H1 (cell line): ENCODE results near the gene DEGS2. TPM values are rescaled to one million over a fixed set of nuclear protein-coding genes. Genes with fewer than 3 reads are reported as not detected.

Experiments used
- CTCF ChIA-PET: fragments of 300-600 bp; sonication (Branson Sonifier 250); formaldehyde crosslinking; loops from one replicate; lab custom pipeline; 2021; ENCODE audit not compliant: partially characterized antibody; lab: Charles Lee
- POLR2A ChIA-PET: fragments of 300-600 bp; sonication (Branson Sonifier 250); formaldehyde crosslinking; loops from one replicate; lab custom pipeline; 2021; ENCODE audit warnings: inconsistent platforms; ENCODE audit not compliant: partially characterized antibody; lab: Charles Lee
- DNase-seq, 2 experiments: peaks; one replicate each; pipeline versions ENCODE4 v3.0.0 to v3.0.0-alpha.2; 2010 to 2022; ENCODE audit warnings: low spot score in 2 of 2, low read depth in 1 of 2, mixed read lengths in 1 of 2
- FAIRE-seq: peaks from 2 replicates; lab custom pipeline; 2011; peaks lifted over from hg19 to GRCh38; lab: Jason Lieb, UNC
- H2AFZ ChIP-seq: 2 replicates; pipeline ENCODE4 v1.8.1; 2012; ENCODE audit warnings: low read length, inconsistent platforms
- H2AK5ac ChIP-seq: 2 replicates; pipeline ENCODE4 v1.6.1; 2013; ENCODE audit warnings: low read depth, low read length
- H2BK120ac ChIP-seq: replicated peaks from 2 replicates; pipeline ENCODE3; 2013; ENCODE audit warnings: low read depth, low read length, inconsistent platforms
- H2BK12ac ChIP-seq: 2 replicates; pipeline ENCODE4 v1.6.1; 2013; ENCODE audit warnings: low read depth, low read length
- H2BK15ac ChIP-seq: 2 replicates; pipeline ENCODE4 v1.6.1; 2013; ENCODE audit warnings: low read length
- H2BK20ac ChIP-seq: 2 replicates; pipeline ENCODE4 v1.6.1; 2013; ENCODE audit warnings: low read length
- H2BK5ac ChIP-seq: 2 replicates; pipeline ENCODE4 v1.6.1; 2013; ENCODE audit warnings: low read depth, low read length
- H3K14ac ChIP-seq: 2 replicates; pipeline ENCODE4 v1.6.1; 2013; ENCODE audit warnings: inconsistent platforms; ENCODE audit not compliant: insufficient read length
- H3K18ac ChIP-seq: 2 replicates; pipeline ENCODE4 v1.6.1; 2013; ENCODE audit warnings: low read length; ENCODE audit errors: extremely low read depth
- H3K23ac ChIP-seq: 2 replicates; pipeline ENCODE4 v1.6.1; 2013; ENCODE audit warnings: inconsistent platforms; ENCODE audit not compliant: insufficient read length
- H3K23me2 ChIP-seq: 2 replicates; pipeline ENCODE4 v1.6.1; 2013; ENCODE audit warnings: low read depth, low read length
- H3K27ac ChIP-seq: 2 replicates; pipeline ENCODE4 v1.6.1; 2011; ENCODE audit warnings: low read depth, low read length, inconsistent platforms
- H3K27me3 ChIP-seq, 4 experiments: replicated peaks in 1 of 4; 1 replicate in 1 of 4; 2 replicates in 3 of 4; pipeline versions ENCODE4 v1.6.1 to v1.8.1; 2011 to 2013; ENCODE audit warnings: low read length in 3 of 4, mild to moderate bottlenecking in 3 of 4, inconsistent platforms in 2 of 4, mixed read lengths in 2 of 4, moderate library complexity in 1 of 4; ENCODE audit not compliant: control insufficient read depth in 3 of 4, insufficient read depth in 3 of 4; ENCODE audit errors: extremely low read depth in 1 of 4
- H3K36me3 ChIP-seq, 4 experiments: 2 replicates each; pipeline versions ENCODE4 v1.6.1 to v1.8.1; 2011 to 2013; ENCODE audit warnings: mild to moderate bottlenecking in 4 of 4, low read length in 3 of 4, moderate library complexity in 2 of 4, control low read depth in 1 of 4, inconsistent platforms in 1 of 4; ENCODE audit not compliant: insufficient read depth in 4 of 4, control insufficient read depth in 2 of 4
- H3K4ac ChIP-seq: replicated peaks from 2 replicates; pipeline ENCODE3; 2013; ENCODE audit warnings: low read length, low read depth, mixed read lengths, inconsistent platforms; ENCODE audit not compliant: insufficient read length
- H3K4me1 ChIP-seq, 4 experiments: replicated peaks in 1 of 4; 1 replicate in 1 of 4; 2 replicates in 3 of 4; pipeline versions ENCODE4 v1.6.1 to v1.8.1; 2011 to 2013; ENCODE audit warnings: low read length in 3 of 4, inconsistent platforms in 2 of 4, mixed read lengths in 1 of 4; ENCODE audit not compliant: insufficient read depth in 4 of 4, control insufficient read depth in 3 of 4
- H3K4me2 ChIP-seq, 2 experiments: 2 replicates each; pipeline versions ENCODE4 v1.6.1 to v1.8.1; 2011 to 2013; ENCODE audit warnings: low read depth in 2 of 2, low read length in 2 of 2, control low read depth in 1 of 2, inconsistent platforms in 1 of 2, mild to moderate bottlenecking in 1 of 2; ENCODE audit not compliant: insufficient read depth in 1 of 2
- H3K4me3 ChIP-seq, 4 experiments: fragments of 200-600, 300-600 bp in 1 of 4; sonication (generic), shearing (Covaris generic), sonication (Bioruptor Twin) in 1 of 4; 2 replicates each; pipeline versions ENCODE4 v1.5.1 to v1.8.1; 2011 to 2016; ENCODE audit warnings: low read length in 4 of 4, low read depth in 3 of 4, control low read depth in 2 of 4, inconsistent platforms in 2 of 4, mild to moderate bottlenecking in 2 of 4, mixed read lengths in 1 of 4, moderate library complexity in 1 of 4; ENCODE audit not compliant: insufficient read depth in 2 of 4; ENCODE audit errors: extremely low read depth in 1 of 4
- H3K56ac ChIP-seq: replicated peaks from 2 replicates; pipeline ENCODE3; 2013; ENCODE audit warnings: low read depth, mild to moderate bottlenecking, mixed read lengths, low read length, inconsistent platforms; ENCODE audit not compliant: insufficient read length
- H3K79me1 ChIP-seq: 2 replicates; pipeline ENCODE4 v1.6.1; 2013; ENCODE audit warnings: low read depth, low read length, control low read depth
- H3K79me2 ChIP-seq, 2 experiments: 2 replicates each; pipeline versions ENCODE4 v1.6.1 to v1.8.1; 2012 to 2013; ENCODE audit warnings: low read length in 2 of 2, mild to moderate bottlenecking in 2 of 2, inconsistent platforms in 1 of 2; ENCODE audit not compliant: insufficient read depth in 2 of 2, control insufficient read depth in 1 of 2
- H3K9ac ChIP-seq, 4 experiments: replicated peaks in 1 of 4; 1 replicate in 1 of 4; 2 replicates in 3 of 4; pipeline versions ENCODE4 v1.6.1 to v1.8.1; 2011 to 2013; ENCODE audit warnings: low read depth in 3 of 4, low read length in 3 of 4, control low read depth in 2 of 4, mild to moderate bottlenecking in 2 of 4, moderate library complexity in 2 of 4, inconsistent platforms in 1 of 4; ENCODE audit errors: extremely low read depth in 1 of 4
- H3K9me3 ChIP-seq, 2 experiments: 2 replicates each; pipeline versions ENCODE4 v1.6.1 to v1.8.1; 2012 to 2013; ENCODE audit warnings: mild to moderate bottlenecking in 2 of 2, moderate library complexity in 2 of 2, control low read depth in 1 of 2, inconsistent platforms in 1 of 2, low read depth in 1 of 2, low read length in 1 of 2, mixed read lengths in 1 of 2; ENCODE audit not compliant: insufficient read depth in 2 of 2
- H4K20me1 ChIP-seq, 2 experiments: replicated peaks in 1 of 2; 2 replicates each; pipeline versions ENCODE3 to v1.8.1; 2011 to 2013; ENCODE audit warnings: inconsistent platforms in 2 of 2, low read length in 2 of 2, mild to moderate bottlenecking in 1 of 2; ENCODE audit not compliant: insufficient read depth in 2 of 2, control insufficient read depth in 1 of 2
- H4K5ac ChIP-seq: 2 replicates; pipeline ENCODE4 v1.6.1; 2013; ENCODE audit warnings: low read length, low read depth, mixed read lengths, inconsistent platforms; ENCODE audit not compliant: insufficient read length
- H4K8ac ChIP-seq: 2 replicates; pipeline ENCODE4 v1.8.0; 2013; ENCODE audit warnings: mild to moderate bottlenecking, moderate library complexity, low read length, inconsistent platforms; ENCODE audit not compliant: insufficient read depth; ENCODE audit errors: extremely low read depth
- H4K91ac ChIP-seq: replicated peaks from 2 replicates; pipeline ENCODE3; 2013; ENCODE audit warnings: low read length, mixed read lengths, inconsistent platforms; ENCODE audit not compliant: insufficient read length
- CREB1 ChIP-seq: IDR thresholded peaks from 2 replicates; pipeline ENCODE4 v1.6.1; 2012; ENCODE audit warnings: inconsistent platforms
- EP300 ChIP-seq, 2 experiments: IDR thresholded peaks; 1 replicate in 1 of 2; 2 replicates in 1 of 2; pipeline ENCODE4 v1.6.1; 2011 to 2012; ENCODE audit warnings: low read depth in 2 of 2, low read length in 2 of 2, mild to moderate bottlenecking in 2 of 2, borderline replicate concordance in 1 of 2, inconsistent platforms in 1 of 2, moderate library complexity in 1 of 2
- HDAC6 ChIP-seq: IDR thresholded peaks from one replicate; pipeline ENCODE4 v1.7.1; 2012; ENCODE audit warnings: low read depth, mild to moderate bottlenecking, inconsistent platforms, low read length, moderate library complexity
- KDM4A ChIP-seq: IDR thresholded peaks from one replicate; pipeline ENCODE4 v1.7.1; 2012; ENCODE audit warnings: low read depth, mild to moderate bottlenecking, moderate library complexity, low read length, inconsistent platforms; ENCODE audit not compliant: severe bottlenecking
- NRF1 ChIP-seq: IDR thresholded peaks from 2 replicates; pipeline ENCODE4 v1.6.1; 2011; ENCODE audit warnings: mild to moderate bottlenecking, low read depth, low read length, improper control_type of control experiment
- POLR2AphosphoS5 ChIP-seq: IDR thresholded peaks from 2 replicates; pipeline ENCODE4 v1.6.1; 2011; ENCODE audit warnings: low read depth, low read length
- RXRA ChIP-seq: IDR thresholded peaks from 2 replicates; pipeline ENCODE4 v1.6.1; 2011; ENCODE audit warnings: low read depth, mild to moderate bottlenecking, low read length, moderate library complexity; ENCODE audit not compliant: insufficient read depth
- WGBS, 2 experiments: shearing (Covaris generic) in 1 of 2; methylation state at CpG; one replicate each; pipeline versions ENCODE4 v1.1.6 to v1.1.7; 2013 to 2015; ENCODE audit warnings: low lambda C conversion rate in 2 of 2, mixed read lengths in 2 of 2, inconsistent platforms in 1 of 2, low coverage in 1 of 2, missing lambda C conversion rate in 1 of 2; ENCODE audit not compliant: insufficient replicate concordance in 2 of 2, insufficient coverage in 1 of 2, insufficient read length in 1 of 2; ENCODE audit errors: extremely low coverage in 1 of 2, missing lambda C conversion rate in 1 of 2; 5-methylcytosine and 5-hydroxymethylcytosine counted together
- polyA plus RNA-seq, 7 experiments: library from polyadenylated mRNA; depleted of rRNA in 3 of 7; stranded (reverse) in 5 of 7; unstranded in 2 of 7; fragments of >200 nt in 5 of 7; fragments of 200-250 nt in 2 of 7; gene quantifications; 1 replicate in 5 of 7; 2 replicates in 1 of 7; 4 replicates in 1 of 7; pipeline versions ENCODE4 v1.2.1 to v1.2.3, GENCODE V29; 2011 to 2013; ENCODE audit warnings: missing spikeins in 2 of 7, mixed read lengths in 2 of 7
- total RNA-seq: library from RNA; stranded (reverse); fragmentation: NEBNext Ultra II Directional; extraction: Animal tissue kit (Norgen Biotek cat#: 25700); gene quantifications from 2 replicates; pipeline ENCODE4 v1.2.1, GENCODE V29; 2021
- TF ChIP-seq, protein P1 (sequence below): IDR thresholded peaks from 2 replicates; pipeline ENCODE4 v1.6.1; 2012; ENCODE audit warnings: low read length, inconsistent platforms
- TF ChIP-seq, protein P2 (sequence below): IDR thresholded peaks from 2 replicates; pipeline ENCODE4 v1.6.1; 2011; ENCODE audit warnings: low read length, improper control_type of control experiment

DEGS2 gene
- total and polyA plus RNA-seq, 2 of the 8 experiments (the other 6 are each of a cell fraction or from before 2014, with no cell fraction given), result 0.61 to 0.82 TPM

GRCh38 chr14:100121643-100122480, 37.6 kb downstream of the DEGS2 start:
- H3K4me3 ChIP-seq, result no peak overlapping the region
- no peak overlapping the region for H3K27ac ChIP-seq
- H4K20me1 ChIP-seq, result peaks cover 0 to 9% of the 10 kb centered on the region in 2 experiments
- H3K36me3 ChIP-seq, result peaks cover 0 to 2% (median 0%) of the 10 kb centered on the region in 4 experiments; a peak in 2 of 8 replicates
- no peak overlapping the region for H3K14ac ChIP-seq
- H3K79me2 ChIP-seq, result no peaks in the 10 kb centered on the region
- no peak overlapping the region for H4K91ac ChIP-seq
- no peak overlapping the region for H3K56ac ChIP-seq
- H3K18ac ChIP-seq, result no peak overlapping the region
- H4K5ac ChIP-seq, result no peak overlapping the region
- H4K8ac ChIP-seq, result no peak overlapping the region
- CTCF ChIA-PET, result interaction anchor here (0.6 to 12.1 kb wide), 13 partner anchors 7 to 119 kb away, joined by 3 to 104 read pairs (median 4); no protein-coding TSS in a partner anchor
- no peak for FAIRE-seq
- H3K9me3 ChIP-seq, result no peaks in the 10 kb centered on the region
- H3K4me1 ChIP-seq, result no peaks in the 10 kb centered on the region
- no peak overlapping the region for H2BK12ac ChIP-seq
- no peak overlapping the region for H2BK15ac ChIP-seq
- H2AK5ac ChIP-seq, result no peak overlapping the region
- H2BK20ac ChIP-seq, result no peak overlapping the region
- H3K23me2 ChIP-seq, result no peaks in the 10 kb centered on the region; the same call in 1 of the 2 replicates
- H2AFZ ChIP-seq, result no peak overlapping the region
- no peak overlapping the region for H3K4me2 ChIP-seq
- no peaks in the 10 kb centered on the region for H3K27me3 ChIP-seq
- no peak overlapping the region for H2BK5ac ChIP-seq
- H3K9ac ChIP-seq, result no peak overlapping the region
- WGBS, 2 experiments, result 88% methylated on average over 14 of the region's 14 CpGs; no CpG with 5 or more reads in 1 of the 2 experiments
- POLR2A ChIA-PET, result no interaction called here
- no peak overlapping the region for H3K4ac ChIP-seq
- DNase-seq, result no peak
- no peaks in the 10 kb centered on the region for H3K79me1 ChIP-seq
- no peak overlapping the region for H2BK120ac ChIP-seq
- no peak overlapping the region for H3K23ac ChIP-seq
- no peak for TF ChIP-seq KDM4A
- TF ChIP-seq, protein P1, sequence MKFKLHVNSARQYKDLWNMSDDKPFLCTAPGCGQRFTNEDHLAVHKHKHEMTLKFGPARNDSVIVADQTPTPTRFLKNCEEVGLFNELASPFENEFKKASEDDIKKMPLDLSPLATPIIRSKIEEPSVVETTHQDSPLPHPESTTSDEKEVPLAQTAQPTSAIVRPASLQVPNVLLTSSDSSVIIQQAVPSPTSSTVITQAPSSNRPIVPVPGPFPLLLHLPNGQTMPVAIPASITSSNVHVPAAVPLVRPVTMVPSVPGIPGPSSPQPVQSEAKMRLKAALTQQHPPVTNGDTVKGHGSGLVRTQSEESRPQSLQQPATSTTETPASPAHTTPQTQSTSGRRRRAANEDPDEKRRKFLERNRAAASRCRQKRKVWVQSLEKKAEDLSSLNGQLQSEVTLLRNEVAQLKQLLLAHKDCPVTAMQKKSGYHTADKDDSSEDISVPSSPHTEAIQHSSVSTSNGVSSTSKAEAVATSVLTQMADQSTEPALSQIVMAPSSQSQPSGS, result no peak
- TF ChIP-seq RXRA, result no peak
- no peak for TF ChIP-seq POLR2AphosphoS5
- TF ChIP-seq NRF1, result no peak
- TF ChIP-seq HDAC6, result no peak
- TF ChIP-seq, protein P2, sequence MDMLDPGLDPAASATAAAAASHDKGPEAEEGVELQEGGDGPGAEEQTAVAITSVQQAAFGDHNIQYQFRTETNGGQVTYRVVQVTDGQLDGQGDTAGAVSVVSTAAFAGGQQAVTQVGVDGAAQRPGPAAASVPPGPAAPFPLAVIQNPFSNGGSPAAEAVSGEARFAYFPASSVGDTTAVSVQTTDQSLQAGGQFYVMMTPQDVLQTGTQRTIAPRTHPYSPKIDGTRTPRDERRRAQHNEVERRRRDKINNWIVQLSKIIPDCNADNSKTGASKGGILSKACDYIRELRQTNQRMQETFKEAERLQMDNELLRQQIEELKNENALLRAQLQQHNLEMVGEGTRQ, result no peak
- no peak for TF ChIP-seq CREB1
- no peak for TF ChIP-seq EP300 (IDR thresholded peaks at IDR 0.05; ENCODE audit: borderline replicate concordance in 1 of 2, low read depth in 2 of 2, low read length in 2 of 2)
